GM21825 (cell line): ENCODE data around the gene SSNA1.

Experiments
- ATAC-seq: cut with Tn5 transposase; IDR thresholded peaks from one replicate; pipeline ENCODE4 v1.9.1; 2021; ENCODE audit warnings: mild to moderate bottlenecking, moderate library complexity; ENCODE audit not compliant: unreplicated experiment

Gene SSNA1

DNA sequence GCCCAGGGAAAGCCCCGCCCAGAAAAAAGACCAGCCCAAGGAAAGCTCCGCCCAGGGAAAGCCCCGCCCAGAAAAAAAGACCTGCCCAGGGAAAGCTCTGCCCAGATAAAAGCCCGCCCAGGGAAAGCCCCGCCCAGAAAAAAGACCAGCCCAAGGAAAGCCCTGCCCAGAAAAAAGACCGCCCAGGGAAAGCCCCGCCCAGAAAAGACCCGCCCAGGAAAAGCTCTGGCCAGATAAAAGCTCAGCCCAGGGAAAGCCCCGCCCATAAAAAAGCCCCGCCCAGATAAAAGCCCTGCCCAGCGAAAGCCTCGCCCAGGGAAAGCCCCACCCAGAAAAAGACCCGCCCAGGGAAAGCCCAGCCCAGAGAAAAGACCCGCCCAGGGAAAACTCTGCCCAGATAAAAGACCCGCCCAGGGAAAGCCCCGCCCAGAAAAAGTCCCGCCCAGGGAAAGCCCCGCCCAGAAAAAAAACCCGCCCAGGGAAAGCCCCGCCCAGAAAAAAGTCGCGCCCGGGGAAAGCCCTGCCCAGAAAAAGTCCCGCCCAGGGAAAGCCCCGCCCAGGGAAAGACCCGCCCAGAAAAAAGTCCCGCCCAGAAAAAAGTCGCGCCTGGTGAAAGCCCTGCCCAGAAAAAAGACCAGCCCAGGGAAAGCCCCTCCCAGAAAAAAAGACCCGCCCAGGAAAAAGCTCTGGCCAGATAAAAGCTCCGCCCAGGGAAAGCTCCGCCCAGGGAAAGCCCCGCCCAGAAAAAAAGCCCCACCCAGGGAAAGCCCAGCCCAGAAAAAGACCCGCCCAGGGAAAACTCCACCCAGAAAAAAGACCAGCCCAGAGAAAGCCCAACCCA lies 37.6 kb upstream of the SSNA1 start:
- peak; percentile 35 for ATAC-seq

DNA sequence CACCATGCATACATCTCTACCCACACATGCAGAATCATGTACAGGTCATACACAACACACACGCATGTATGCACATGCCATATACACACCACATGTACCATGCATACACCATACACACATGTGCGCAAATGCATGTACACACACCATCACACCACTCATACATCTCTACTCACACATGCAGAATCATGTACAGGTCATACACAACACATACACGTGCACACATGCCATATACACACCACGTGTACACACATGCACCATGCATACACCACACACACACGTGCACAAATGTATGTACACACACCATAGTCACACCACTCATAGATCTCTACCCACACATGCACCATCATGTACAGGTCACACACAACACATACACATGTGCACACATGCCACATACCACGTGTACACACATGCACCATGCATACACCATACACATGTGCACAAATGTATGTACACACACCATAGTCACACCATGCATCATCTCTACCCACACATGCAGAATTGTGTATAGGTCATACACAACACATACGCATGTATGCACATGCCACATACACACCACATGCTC lies 35.6 kb upstream of the SSNA1 start:
- no peak for ATAC-seq

GRCh38 chr9:137156567-137157375 lies 31.7 kb upstream of the SSNA1 start:
- no peak for ATAC-seq

GRCh38 chr9:137157618-137158415 lies 30.7 kb upstream of the SSNA1 start:
- ATAC-seq = no peak

DNA sequence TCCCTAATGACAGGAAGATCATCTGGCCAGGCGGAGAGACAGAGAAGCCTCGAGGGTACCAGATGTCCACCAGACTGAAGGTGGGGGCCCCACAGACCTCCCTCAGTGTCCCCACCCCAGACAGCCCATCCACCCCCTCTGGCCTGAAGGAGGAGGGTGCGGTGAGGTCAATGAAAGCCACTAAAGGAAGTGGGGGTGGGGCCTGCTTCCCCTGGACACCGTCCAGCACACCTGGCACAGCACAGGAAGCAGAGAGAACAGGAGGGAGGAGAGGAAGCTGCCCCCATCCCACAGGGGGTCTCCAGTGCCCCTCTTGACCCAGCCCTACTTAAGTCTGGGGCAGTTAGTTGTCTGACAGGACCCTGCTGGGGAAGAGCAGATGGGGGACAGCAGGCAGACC lies 29.9 kb upstream of the SSNA1 start:
- no peak for ATAC-seq

DNA sequence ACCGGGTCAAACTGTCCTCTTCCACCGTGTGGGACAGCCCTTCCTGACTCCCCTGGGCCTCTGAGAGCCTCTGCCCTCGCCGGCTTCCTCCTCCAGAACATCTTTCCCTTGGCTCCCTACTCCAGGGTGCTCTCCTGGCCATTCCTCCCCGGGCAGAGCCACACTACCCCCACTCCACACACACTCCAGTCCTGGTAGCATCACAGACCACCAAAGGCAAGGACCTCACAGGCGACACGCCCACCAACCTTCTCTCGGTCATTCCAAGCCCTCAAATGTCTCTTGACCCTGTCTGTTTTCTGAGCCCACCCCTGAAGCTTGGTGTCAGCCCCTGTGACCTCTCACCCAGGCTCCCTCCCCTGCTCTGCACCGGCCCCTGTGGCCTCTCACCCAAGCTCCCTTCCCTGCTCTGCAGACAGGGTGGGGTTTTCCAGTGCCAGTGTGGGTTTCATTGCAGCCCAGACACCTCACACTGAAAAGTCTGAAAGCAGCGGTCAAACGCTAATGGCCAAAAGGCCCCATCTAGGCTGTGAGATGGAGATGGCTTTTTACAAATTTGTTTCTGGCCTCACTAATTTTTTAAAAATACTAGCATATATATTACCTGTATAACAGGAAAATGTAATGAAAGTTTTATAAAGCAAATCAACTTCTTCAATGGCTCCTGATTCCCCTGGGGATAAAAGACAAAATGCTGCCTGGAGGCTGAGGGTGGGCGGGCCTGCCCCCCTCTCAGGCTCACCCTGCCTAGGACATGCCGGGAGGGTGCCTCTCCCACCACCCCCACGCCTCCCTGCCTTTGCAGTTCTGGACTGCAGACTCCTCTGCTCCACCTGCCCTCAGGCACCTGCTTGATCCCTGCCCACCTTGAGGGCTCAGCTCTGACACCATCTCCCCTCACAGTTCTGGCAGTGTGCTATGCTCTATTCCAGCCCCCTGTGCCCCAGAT lies 29.1 kb upstream of the SSNA1 start:
- no peak for ATAC-seq

DNA sequence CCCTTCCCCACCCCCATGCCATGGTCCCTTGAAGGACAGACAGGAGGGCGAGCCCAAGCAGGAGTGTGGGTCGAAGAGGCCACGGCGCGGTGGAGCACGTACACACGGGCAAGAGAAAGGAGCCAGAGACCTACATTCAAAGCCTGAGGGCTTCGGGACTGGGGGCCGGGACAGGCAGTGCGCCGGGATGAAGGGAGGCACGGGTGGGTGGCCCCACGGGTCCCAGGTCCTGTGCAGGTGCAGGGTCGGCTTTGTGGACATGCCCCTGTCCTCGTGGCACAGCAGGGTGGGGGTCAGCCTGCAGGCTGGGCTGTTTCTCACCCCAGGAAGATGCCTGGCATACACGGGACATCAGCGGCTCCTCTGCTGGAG lies 28.4 kb upstream of the SSNA1 start:
- no peak for ATAC-seq

GRCh38 chr9:137160716-137161557 lies 27.5 kb upstream of the SSNA1 start:
- no peak for ATAC-seq

DNA sequence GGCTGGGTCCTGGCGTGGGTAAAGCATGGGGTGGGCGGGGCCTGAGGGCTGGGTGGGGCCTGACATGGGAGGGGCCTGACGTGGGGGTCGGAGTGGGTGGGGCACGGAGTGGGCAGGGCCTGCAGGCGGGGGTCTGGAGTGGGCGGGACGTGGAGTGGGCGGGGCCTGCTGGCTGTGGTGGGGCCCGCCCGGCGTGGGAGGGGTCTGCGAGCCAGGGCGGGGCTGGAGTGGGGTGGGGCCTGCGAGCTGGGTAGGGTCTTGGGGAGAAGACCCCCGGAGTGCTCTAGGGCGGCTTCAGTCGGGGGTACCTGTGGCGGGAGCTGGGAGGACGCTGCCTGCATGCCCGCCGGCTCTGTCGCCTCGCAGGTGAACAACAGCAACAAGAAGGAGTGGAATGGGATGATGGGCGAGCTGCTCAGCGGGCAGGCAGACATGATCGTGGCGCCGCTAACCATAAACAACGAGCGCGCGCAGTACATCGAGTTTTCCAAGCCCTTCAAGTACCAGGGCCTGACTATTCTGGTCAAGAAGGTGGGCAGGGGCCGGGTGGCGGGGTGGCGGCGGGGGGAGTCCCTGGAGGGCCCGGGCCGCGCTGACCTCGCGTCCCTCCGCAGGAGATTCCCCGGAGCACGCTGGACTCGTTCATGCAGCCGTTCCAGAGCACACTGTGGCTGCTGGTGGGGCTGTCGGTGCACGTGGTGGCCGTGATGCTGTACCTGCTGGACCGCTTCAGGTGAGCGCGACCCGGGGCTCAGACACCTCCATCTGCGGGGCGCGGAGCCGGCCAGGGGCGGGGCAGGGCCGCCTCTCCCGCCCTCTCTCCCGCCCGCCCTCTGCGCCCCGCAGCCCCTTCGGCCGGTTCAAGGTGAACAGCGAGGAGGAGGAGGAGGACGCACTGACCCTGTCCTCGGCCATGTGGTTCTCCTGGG lies 26.7 kb upstream of the SSNA1 start:
- ATAC-seq = no peak

DNA sequence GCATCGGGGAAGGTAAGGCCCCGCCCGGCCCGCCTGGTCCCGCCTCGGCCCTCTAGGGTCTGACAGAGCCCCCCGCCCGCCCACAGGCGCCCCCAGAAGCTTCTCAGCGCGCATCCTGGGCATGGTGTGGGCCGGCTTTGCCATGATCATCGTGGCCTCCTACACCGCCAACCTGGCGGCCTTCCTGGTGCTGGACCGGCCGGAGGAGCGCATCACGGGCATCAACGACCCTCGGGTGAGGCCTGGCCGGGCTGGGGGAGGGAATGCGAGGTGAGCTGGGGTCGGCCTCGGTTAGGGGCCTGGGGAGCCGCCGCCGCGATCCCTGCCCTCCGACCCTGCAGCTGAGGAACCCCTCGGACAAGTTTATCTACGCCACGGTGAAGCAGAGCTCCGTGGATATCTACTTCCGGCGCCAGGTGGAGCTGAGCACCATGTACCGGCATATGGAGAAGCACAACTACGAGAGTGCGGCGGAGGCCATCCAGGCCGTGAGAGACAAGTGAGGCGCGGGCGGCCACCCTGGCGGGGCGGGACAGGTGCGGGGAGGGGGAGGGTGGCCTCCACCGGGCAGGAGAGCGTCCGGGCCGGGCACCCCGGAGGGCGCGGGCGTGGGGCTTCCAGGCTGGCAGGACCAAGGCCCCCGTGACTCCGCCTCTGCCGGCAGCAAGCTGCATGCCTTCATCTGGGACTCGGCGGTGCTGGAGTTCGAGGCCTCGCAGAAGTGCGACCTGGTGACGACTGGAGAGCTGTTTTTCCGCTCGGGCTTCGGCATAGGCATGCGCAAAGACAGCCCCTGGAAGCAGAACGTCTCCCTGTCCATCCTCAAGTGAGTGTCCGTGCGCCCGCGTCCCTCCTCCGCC lies 25.7 kb upstream of the SSNA1 start:
- ATAC-seq = no peak

DNA sequence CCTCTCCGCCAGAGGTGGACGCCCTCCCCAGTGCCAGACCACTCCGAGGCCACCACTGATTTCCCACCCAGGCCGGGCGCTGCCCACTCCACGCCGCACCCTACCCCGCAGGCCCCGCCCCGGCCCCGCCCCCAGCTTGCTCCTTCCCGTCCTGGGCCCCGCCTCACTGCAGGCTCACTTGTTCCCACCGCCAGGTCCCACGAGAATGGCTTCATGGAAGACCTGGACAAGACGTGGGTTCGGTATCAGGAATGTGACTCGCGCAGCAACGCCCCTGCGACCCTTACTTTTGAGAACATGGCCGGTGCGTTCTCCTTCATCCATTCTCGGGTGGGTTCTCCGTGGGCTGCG lies 25.1 kb upstream of the SSNA1 start:
- no peak for ATAC-seq

DNA sequence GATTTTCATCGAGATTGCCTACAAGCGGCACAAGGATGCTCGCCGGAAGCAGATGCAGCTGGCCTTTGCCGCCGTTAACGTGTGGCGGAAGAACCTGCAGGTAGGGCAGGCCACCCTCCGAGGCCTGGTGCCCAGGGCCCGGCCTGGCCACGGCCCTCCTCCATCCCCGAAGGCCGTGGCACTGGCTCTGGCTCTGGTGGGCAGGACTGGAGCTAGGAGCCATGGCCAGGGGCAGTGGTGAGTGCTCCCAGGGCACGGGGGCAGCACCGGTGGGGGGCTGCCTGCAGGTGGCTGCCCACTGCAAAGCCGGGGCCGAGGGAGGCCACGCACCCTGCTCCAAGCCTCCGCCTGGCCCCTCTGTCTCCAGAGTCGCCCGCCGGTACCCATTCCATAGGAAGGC lies 24.7 kb upstream of the SSNA1 start:
- no peak for ATAC-seq

DNA sequence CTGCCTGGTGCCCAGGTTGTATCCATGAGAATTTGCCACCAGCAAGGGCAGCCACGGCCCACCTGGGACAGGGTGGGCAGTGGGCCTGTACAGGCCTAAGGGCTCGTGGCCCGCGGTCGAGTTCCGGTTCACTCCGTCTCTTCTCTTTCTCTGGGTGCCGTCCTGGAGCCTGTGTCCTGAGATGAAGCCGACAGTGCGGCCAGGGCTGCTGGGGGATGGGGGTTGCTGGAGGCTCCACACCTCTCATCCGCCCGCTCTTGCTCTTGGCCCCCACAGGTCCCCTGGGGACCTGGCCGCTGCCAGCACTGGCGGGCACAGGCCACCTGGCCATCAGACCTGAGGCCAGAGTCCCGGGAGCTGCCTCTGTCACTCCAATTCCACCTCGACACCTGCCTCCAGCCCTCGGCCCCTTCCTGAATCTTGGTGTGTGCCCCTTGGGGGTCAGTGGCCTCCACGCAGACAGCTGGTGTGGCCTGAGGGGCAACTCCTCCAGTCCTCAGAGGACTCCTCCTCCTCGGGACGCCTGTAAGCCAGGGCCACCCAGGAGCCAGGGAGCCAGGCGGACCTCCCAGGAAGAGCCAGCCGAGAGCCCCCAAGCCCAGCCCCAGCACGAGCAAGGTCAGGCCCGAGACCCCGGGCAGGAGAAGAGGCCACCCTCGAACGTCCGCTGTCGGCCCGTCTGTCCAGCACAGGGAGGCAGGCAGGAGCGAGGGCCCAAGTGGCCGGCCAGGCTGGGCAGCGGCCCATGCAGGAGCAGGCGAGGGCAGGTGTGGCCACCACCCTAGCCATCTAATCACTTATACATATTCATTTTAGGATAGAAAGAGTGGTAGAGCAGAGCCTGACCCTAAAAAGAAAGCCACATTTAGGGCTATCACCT lies 23.9 kb upstream of the SSNA1 start:
- no peak for ATAC-seq

- ATAC-seq = no peak
Measured at GRCh38 chr9:137165250-137165836, 23.1 kb upstream of the SSNA1 start.

GRCh38 chr9:137166380-137167229 lies 21.9 kb upstream of the SSNA1 start:
- no peak for ATAC-seq
